K562 (cell line): ENCODE data around the gene SH2B2. TPM values are rescaled to one million over a fixed set of nuclear protein-coding genes. Genes with fewer than 3 reads are reported as not detected.

Experiments used
- ATAC-seq: fragments of 200-7000 bp; cut with Tn5 transposase; 3 replicates; pipeline ENCODE4 v1.9.1; 2020; ENCODE audit warnings: moderate library complexity
- BruUV-seq: library from RNA; stranded (reverse); fragments of 400-500 nt; replicated peaks from 2 replicates; lab custom pipeline; 2021; lab: Mats Ljungman, UMichigan
- CTCF ChIA-PET: fragments of 300-600 bp; formaldehyde crosslinking; extraction: SDS; loops from one replicate; lab custom pipeline; 2021; ENCODE audit warnings: low intra/inter-chr PET ratio; lab: Yijun Ruan, JAX
- POLR2A ChIA-PET: fragments of 300-600, 350-650 bp; sonication (Branson Sonifier 250); formaldehyde crosslinking; extraction: SDS; loops from one replicate; lab custom pipeline; 2021; ENCODE audit warnings: antibody characterized with exemption, inconsistent platforms; lab: Yijun Ruan, JAX
- DNase-seq, 4 experiments: peaks; one replicate each; pipeline versions ENCODE4 v3.0.0 to v3.0.0-alpha.2; 2011 to 2018; ENCODE audit warnings: low spot score in 3 of 4, mixed read lengths in 3 of 4; ENCODE audit errors: extremely low read depth in 1 of 4
- FAIRE-seq: peaks from 2 replicates; lab custom pipeline; 2011; peaks lifted over from hg19 to GRCh38; lab: Jason Lieb, UNC
- H2AFZ ChIP-seq: 2 replicates; pipeline ENCODE4 v1.6.0; 2011; ENCODE audit warnings: low read depth, low read length, control low read depth, inconsistent platforms
- H3K27ac ChIP-seq: fragments of 200-600 bp; 3 replicates; pipeline ENCODE4 v1.8.0; 2011; ENCODE audit warnings: low read depth, mild to moderate bottlenecking, control low read depth, inconsistent platforms, low read length, moderate library complexity, mixed read lengths; ENCODE audit errors: extremely low read depth
- H3K27me3 ChIP-seq, 2 experiments: fragments of 300-600 bp in 1 of 2; 2 replicates in 1 of 2; 3 replicates in 1 of 2; pipeline versions ENCODE4 v1.6.0 to v1.8.0; 2011; ENCODE audit warnings: inconsistent platforms in 2 of 2, low read length in 2 of 2, mild to moderate bottlenecking in 1 of 2, mixed read lengths in 1 of 2, moderate library complexity in 1 of 2; ENCODE audit not compliant: control insufficient read depth in 2 of 2, insufficient read depth in 2 of 2
- H3K36me3 ChIP-seq: fragments of 300-600 bp; 3 replicates; pipeline ENCODE4 v1.8.0; 2011; ENCODE audit warnings: mild to moderate bottlenecking, low read length, inconsistent platforms; ENCODE audit not compliant: control insufficient read depth, insufficient read depth
- H3K4me1 ChIP-seq, 2 experiments: fragments of 200-600 bp in 1 of 2; replicated peaks in 1 of 2; 2 replicates in 1 of 2; 3 replicates in 1 of 2; pipeline versions ENCODE4 v1.5.1 to v1.8.0; 2011; ENCODE audit warnings: inconsistent platforms in 2 of 2, low read length in 2 of 2, mild to moderate bottlenecking in 1 of 2, mixed read lengths in 1 of 2, moderate library complexity in 1 of 2; ENCODE audit not compliant: control insufficient read depth in 2 of 2, insufficient read depth in 2 of 2
- H3K4me2 ChIP-seq: 2 replicates; pipeline ENCODE4 v1.6.1; 2011; ENCODE audit warnings: low read length, control low read depth, inconsistent platforms, mixed read lengths; ENCODE audit not compliant: insufficient read depth
- H3K4me3 ChIP-seq: fragments of 200-600 bp; sonication (generic), shearing (Covaris generic); 2 replicates; pipeline ENCODE4 v1.5.1; 2016; ENCODE audit warnings: control low read depth, inconsistent platforms
- H3K79me2 ChIP-seq: fragments of 200-600 bp; 3 replicates; pipeline ENCODE4 v1.8.0; 2011; ENCODE audit warnings: low read length, inconsistent platforms; ENCODE audit not compliant: control insufficient read depth, insufficient read depth
- H3K9ac ChIP-seq, 2 experiments: 2 replicates each; pipeline versions ENCODE4 v1.6.0 to v1.6.1; 2011; ENCODE audit warnings: low read depth in 2 of 2, low read length in 2 of 2, control low read depth in 1 of 2, inconsistent platforms in 1 of 2, mild to moderate bottlenecking in 1 of 2, mixed read lengths in 1 of 2; ENCODE audit not compliant: insufficient read depth in 1 of 2
- H3K9me1 ChIP-seq: one replicate; pipeline ENCODE4 v1.6.0; 2011; ENCODE audit warnings: inconsistent platforms, mild to moderate bottlenecking, low read length, moderate library complexity; ENCODE audit not compliant: control insufficient read depth, insufficient read depth
- H3K9me3 ChIP-seq: replicated peaks from 2 replicates; pipeline ENCODE4 v1.5.1; 2011; ENCODE audit warnings: low read depth, low read length, inconsistent platforms; ENCODE audit not compliant: control insufficient read depth, insufficient read depth
- H4K20me1 ChIP-seq: replicated peaks from 2 replicates; pipeline ENCODE4 v1.6.1; 2011; ENCODE audit warnings: low read length, inconsistent platforms, mixed read lengths; ENCODE audit not compliant: control insufficient read depth, insufficient read depth
- BCOR ChIP-seq: fragments of 450-650 bp; IDR thresholded peaks from 2 replicates; pipeline ENCODE4 v1.6.1; 2016
- CHD2 ChIP-seq: IDR thresholded peaks from 2 replicates; pipeline ENCODE4 v1.6.1; 2011; ENCODE audit warnings: low read depth, low read length
- FUS ChIP-seq: fragments of 200-400 bp; formaldehyde crosslinking; optimal IDR thresholded peaks from 2 replicates; pipeline ENCODE3; 2017; ENCODE audit warnings: low read depth, low read length
- KAT7 ChIP-seq: sonication (generic); formaldehyde crosslinking; IDR thresholded peaks from 2 replicates; pipeline ENCODE4 v1.8.0; 2022; ENCODE audit warnings: missing genetic modification reagents, mild to moderate bottlenecking, borderline replicate concordance
- KDM1A ChIP-seq, 2 experiments: fragments of 450-650 bp; IDR thresholded peaks; 2 replicates each; pipeline ENCODE4 v1.6.1; 2016; ENCODE audit warnings: mild to moderate bottlenecking in 2 of 2
- NCOA2 ChIP-seq, 2 experiments: fragments of 450-650 bp; IDR thresholded peaks; 2 replicates each; pipeline ENCODE4 v1.6.1; 2018; ENCODE audit warnings: mild to moderate bottlenecking in 2 of 2, moderate library complexity in 1 of 2; ENCODE audit not compliant: partially characterized antibody in 2 of 2
- NRF1 ChIP-seq, 2 experiments: fragments of 450-650 bp; IDR thresholded peaks in 1 of 2; conservative IDR thresholded peaks in 1 of 2; 2 replicates each; pipeline ENCODE4 v1.6.1; 2014; ENCODE audit warnings: mild to moderate bottlenecking in 2 of 2
- RCOR1 ChIP-seq, 2 experiments: IDR thresholded peaks; 2 replicates each; pipeline ENCODE4 v1.6.1; 2012; ENCODE audit warnings: low read depth in 2 of 2, low read length in 2 of 2, borderline replicate concordance in 1 of 2, improper control_type of control experiment in 1 of 2
- SUPT5H ChIP-seq: fragments of 450-650 bp; IDR thresholded peaks from 2 replicates; pipeline ENCODE4 v1.6.1; 2016
- TOE1 ChIP-seq, 2 experiments: fragments of 450-650 bp in 1 of 2; sonication (generic) in 1 of 2; formaldehyde crosslinking in 1 of 2; IDR thresholded peaks; 2 replicates each; pipeline versions ENCODE4 v1.7.1 to v1.8.0; 2016 to 2022; ENCODE audit warnings: borderline replicate concordance in 2 of 2, mild to moderate bottlenecking in 2 of 2, antibody characterized with exemption in 1 of 2, inconsistent platforms in 1 of 2, low read depth in 1 of 2, missing genetic modification reagents in 1 of 2, moderate library complexity in 1 of 2
- ZFP36 ChIP-seq: fragments of 150-350 bp; IDR thresholded peaks from 2 replicates; pipeline ENCODE4 v1.6.1; 2018; ENCODE audit warnings: low read length, low read depth; ENCODE audit not compliant: partially characterized antibody
- ZNF134 ChIP-seq: fragments of 250-450 bp; sonication (Bioruptor Pico); conservative IDR thresholded peaks from 2 replicates; pipeline ENCODE4 v1.4.0; 2020
- ZNF436 ChIP-seq: fragments of 250-450, 450-650 bp; sonication (Bioruptor Pico); formaldehyde crosslinking; IDR thresholded peaks from 2 replicates; pipeline ENCODE4 v1.7.0; 2020; ENCODE audit warnings: mild to moderate bottlenecking
- ZNF639 ChIP-seq, 2 experiments: fragments of 200-800 bp in 1 of 2; sonication (Bioruptor generic) in 1 of 2; sonication (generic) in 1 of 2; formaldehyde crosslinking in 1 of 2; IDR thresholded peaks in 1 of 2; conservative IDR thresholded peaks in 1 of 2; 2 replicates each; pipeline versions ENCODE4 v1.5.0 to v1.6.1; 2016 to 2020; ENCODE audit warnings: missing compliant biosample characterization in 1 of 2, missing genetic modification characterization in 1 of 2, missing genetic modification reagents in 1 of 2
- WGBS: fragments of 100-300 bp; shearing (Covaris generic); methylation state at CpG from one replicate; pipeline ENCODE4 v1.1.6; 2016; ENCODE audit warnings: low coverage, mixed read lengths; ENCODE audit not compliant: insufficient coverage; ENCODE audit errors: missing lambda C conversion rate; 5-methylcytosine and 5-hydroxymethylcytosine counted together
- in situ Hi-C: fragments of 300-500 bp; cut with MboI; formaldehyde crosslinking; loops from 4 replicates; pipeline ENCODE4 v1.15.0; 2018; ENCODE audit warnings: inconsistent platforms, mixed read lengths
- intact Hi-C: fragments of 100-400 bp; cut with micrococcal nuclease; formaldehyde crosslinking; loops from 2 replicates; pipeline ENCODE4 v1.14.2; 2022
- polyA plus RNA-seq, 8 experiments: library from polyadenylated mRNA; depleted of rRNA in 4 of 8; stranded (reverse) in 5 of 8; unstranded in 3 of 8; fragments of >200 nt; fragmentation: Nextera tagmentation in 2 of 8; fragmentation: Illumina TruSeq in 1 of 8; extraction: Ambion mirVana in 2 of 8; extraction: Trizol in 1 of 8; gene quantifications; 2 replicates each; pipeline versions ENCODE4 v1.2.1 to v1.2.3, GENCODE V29; 2011 to 2014; ENCODE audit warnings: inconsistent platforms in 1 of 8, missing spikeins in 1 of 8
- total RNA-seq, 7 experiments: library from RNA; depleted of rRNA in 6 of 7; stranded (reverse); fragments of >200 nt in 6 of 7; fragmentation: Illumina TruSeq in 2 of 7; extraction: Trizol in 2 of 7; gene quantifications; 2 replicates each; pipeline versions ENCODE4 v1.2.1 to v1.2.3, GENCODE V29; 2011 to 2021; ENCODE audit warnings: low replicate concordance in 1 of 7
- TF ChIP-seq, protein P1 (sequence below): fragments of 450-650 bp; formaldehyde crosslinking; IDR thresholded peaks from 2 replicates; pipeline ENCODE4 v1.4.0; 2020; ENCODE audit warnings: mild to moderate bottlenecking, moderate library complexity

Gene SH2B2
- total and polyA plus RNA-seq, 9 of the 15 experiments (the other 6 are each of a cell fraction or from before 2014, with no cell fraction given): 0.03 to 0.89 (median 0.07) TPM; not detected in 4

- TF ChIP-seq SUPT5H: no peak
- peak; percentile 97 for TF ChIP-seq ZFP36
- no peak for TF ChIP-seq KAT7
- TF ChIP-seq KDM1A (IDR thresholded peaks at IDR 0.05): peak in 1 of 2 experiments; percentile 47; a peak in 1 of 4 replicates
- no peak for TF ChIP-seq FUS
- TF ChIP-seq NRF1 (conservative IDR thresholded peaks at IDR 0.05 in 1 of 2, IDR thresholded peaks at IDR 0.05 in 1 of 2): no peak
- peak; percentile 19; the same call in 1 of the 2 replicates for TF ChIP-seq BCOR
- TF ChIP-seq RCOR1 (IDR thresholded peaks at IDR 0.05; ENCODE audit: borderline replicate concordance in 1 of 2, low read depth in 2 of 2, low read length in 2 of 2): 0 out of 4 replicates have a peak, but pooled peaks of 1 of the 2 experiments have one; percentile 11
- TF ChIP-seq ZNF134 (CRISPR knock-in tag): no peak
- TF ChIP-seq, protein P1, sequence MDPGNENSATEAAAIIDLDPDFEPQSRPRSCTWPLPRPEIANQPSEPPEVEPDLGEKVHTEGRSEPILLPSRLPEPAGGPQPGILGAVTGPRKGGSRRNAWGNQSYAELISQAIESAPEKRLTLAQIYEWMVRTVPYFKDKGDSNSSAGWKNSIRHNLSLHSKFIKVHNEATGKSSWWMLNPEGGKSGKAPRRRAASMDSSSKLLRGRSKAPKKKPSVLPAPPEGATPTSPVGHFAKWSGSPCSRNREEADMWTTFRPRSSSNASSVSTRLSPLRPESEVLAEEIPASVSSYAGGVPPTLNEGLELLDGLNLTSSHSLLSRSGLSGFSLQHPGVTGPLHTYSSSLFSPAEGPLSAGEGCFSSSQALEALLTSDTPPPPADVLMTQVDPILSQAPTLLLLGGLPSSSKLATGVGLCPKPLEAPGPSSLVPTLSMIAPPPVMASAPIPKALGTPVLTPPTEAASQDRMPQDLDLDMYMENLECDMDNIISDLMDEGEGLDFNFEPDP: no peak
- TF ChIP-seq TOE1 (IDR thresholded peaks at IDR 0.05; ENCODE audit: borderline replicate concordance): no peak
- no peak for TF ChIP-seq TOE1 (CRISPR knock-in tag; IDR thresholded peaks at IDR 0.05; ENCODE audit: borderline replicate concordance, low read depth)
- TF ChIP-seq ZNF436 (CRISPR knock-in tag): peak; percentile 57; the same call in 1 of the 2 replicates
- no peak for TF ChIP-seq NCOA2 (IDR thresholded peaks at IDR 0.05; ENCODE audit: partially characterized antibody in 2 of 2)
- no peak for TF ChIP-seq ZNF639 (CRISPR knock-in tag; conservative IDR thresholded peaks at IDR 0.05 in 1 of 2, IDR thresholded peaks at IDR 0.05 in 1 of 2)
- no peak for TF ChIP-seq CHD2
- FAIRE-seq (no peak), DNase-seq (no peak), ATAC-seq (no peak)
- Histone ChIP-seq H2AFZ (no peak overlapping the region), H3K9me3 (no peaks in the 10 kb centered on the region), H3K36me3 (no peaks in the 10 kb centered on the region), H3K9me1 (peaks cover 7% of the 10 kb centered on the region), H4K20me1 (peaks cover 13% of the 10 kb centered on the region), H3K27me3 (no peaks in the 10 kb centered on the region), H3K79me2 (no peaks in the 10 kb centered on the region), H3K9ac (no peak overlapping the region), H3K4me2 (no peak overlapping the region), H3K4me3 (no peak overlapping the region), H3K27ac (no peak overlapping the region), H3K4me1 (peaks cover 8 to 51% of the 10 kb centered on the region in 2 experiments; a peak in 4 of 5 replicates)
- intact Hi-C loops: no loop called here
- POLR2A ChIA-PET: no interaction called here
- in situ Hi-C loops: no loop called here
- no TSS peak for BruUV-seq
- CTCF ChIA-PET: no interaction called here
- WGBS: 55% methylated on average over 9 of the region's 10 CpGs
Measured at GRCh38 chr7:102275123-102275703, 11.5 kb upstream of the SH2B2 start.
